ENCODE measurements around the gene TBC1D4.

Gene TBC1D4

DNA sequence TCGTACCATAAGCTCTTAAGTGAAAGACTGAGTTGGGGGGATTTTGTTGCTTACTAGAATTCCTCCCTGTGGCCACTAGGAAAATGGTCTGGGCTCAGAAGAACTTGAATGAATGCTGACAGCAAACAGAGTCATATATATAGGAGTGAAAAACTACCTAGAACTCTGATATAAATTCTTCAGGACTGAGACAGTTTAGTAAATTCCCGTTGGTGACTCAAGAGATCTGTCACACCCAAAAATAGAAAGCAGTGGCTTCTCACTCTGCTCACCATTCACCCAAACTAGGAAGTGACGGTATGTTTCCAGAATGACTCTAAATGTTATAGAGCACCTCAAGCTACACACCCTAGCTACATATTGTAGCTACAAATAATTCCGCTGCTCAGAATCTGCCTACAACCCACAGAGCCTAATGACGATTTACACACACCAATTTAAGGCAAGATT, 116.2 kb downstream of the TBC1D4 start:
- Histone ChIP-seq H3K36me3 (replicated peaks; ENCODE audit: insufficient read depth, low read length) (no peaks in the 10 kb centered on the region), H2AFZ (ENCODE audit: low read length) (no peak overlapping the region), H3K4me3 (ENCODE audit: low read length) (no peak overlapping the region), H3K27me3 (replicated peaks; ENCODE audit: insufficient read depth, low read length) (no peaks in the 10 kb centered on the region), H4K20me1 (ENCODE audit: insufficient read depth, low read length) (no peaks in the 10 kb centered on the region), H3K9ac (ENCODE audit: low read length) (no peak overlapping the region), H3K9me3 (replicated peaks; ENCODE audit: insufficient read depth, low read length) (no peaks in the 10 kb centered on the region), H3F3A (ENCODE audit: insufficient read depth, low read length) (no peaks in the 10 kb centered on the region), H3K79me2 (ENCODE audit: low read length) (no peaks in the 10 kb centered on the region), H3K4me2 (ENCODE audit: low read depth, low read length) (no peak overlapping the region), H3K27ac (ENCODE audit: low read length) (no peak overlapping the region), H3K4me1 (ENCODE audit: low read length) (no peaks in the 10 kb centered on the region), H3K9me2 (replicated peaks; ENCODE audit: insufficient read depth, low read length) (no peaks in the 10 kb centered on the region)
- TF ChIP-seq, protein P1, sequence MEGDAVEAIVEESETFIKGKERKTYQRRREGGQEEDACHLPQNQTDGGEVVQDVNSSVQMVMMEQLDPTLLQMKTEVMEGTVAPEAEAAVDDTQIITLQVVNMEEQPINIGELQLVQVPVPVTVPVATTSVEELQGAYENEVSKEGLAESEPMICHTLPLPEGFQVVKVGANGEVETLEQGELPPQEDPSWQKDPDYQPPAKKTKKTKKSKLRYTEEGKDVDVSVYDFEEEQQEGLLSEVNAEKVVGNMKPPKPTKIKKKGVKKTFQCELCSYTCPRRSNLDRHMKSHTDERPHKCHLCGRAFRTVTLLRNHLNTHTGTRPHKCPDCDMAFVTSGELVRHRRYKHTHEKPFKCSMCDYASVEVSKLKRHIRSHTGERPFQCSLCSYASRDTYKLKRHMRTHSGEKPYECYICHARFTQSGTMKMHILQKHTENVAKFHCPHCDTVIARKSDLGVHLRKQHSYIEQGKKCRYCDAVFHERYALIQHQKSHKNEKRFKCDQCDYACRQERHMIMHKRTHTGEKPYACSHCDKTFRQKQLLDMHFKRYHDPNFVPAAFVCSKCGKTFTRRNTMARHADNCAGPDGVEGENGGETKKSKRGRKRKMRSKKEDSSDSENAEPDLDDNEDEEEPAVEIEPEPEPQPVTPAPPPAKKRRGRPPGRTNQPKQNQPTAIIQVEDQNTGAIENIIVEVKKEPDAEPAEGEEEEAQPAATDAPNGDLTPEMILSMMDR (IDR thresholded peaks at IDR 0.05; ENCODE audit: low read length): no peak
- TF ChIP-seq EZH2 (optimal IDR thresholded peaks at IDR 0.05; ENCODE audit: low read depth, low read length) (no peak), EZH2phosphoT487 (IDR thresholded peaks at IDR 0.05; ENCODE audit: low read length) (no peak)
- no peak for DNase-seq

DNA sequence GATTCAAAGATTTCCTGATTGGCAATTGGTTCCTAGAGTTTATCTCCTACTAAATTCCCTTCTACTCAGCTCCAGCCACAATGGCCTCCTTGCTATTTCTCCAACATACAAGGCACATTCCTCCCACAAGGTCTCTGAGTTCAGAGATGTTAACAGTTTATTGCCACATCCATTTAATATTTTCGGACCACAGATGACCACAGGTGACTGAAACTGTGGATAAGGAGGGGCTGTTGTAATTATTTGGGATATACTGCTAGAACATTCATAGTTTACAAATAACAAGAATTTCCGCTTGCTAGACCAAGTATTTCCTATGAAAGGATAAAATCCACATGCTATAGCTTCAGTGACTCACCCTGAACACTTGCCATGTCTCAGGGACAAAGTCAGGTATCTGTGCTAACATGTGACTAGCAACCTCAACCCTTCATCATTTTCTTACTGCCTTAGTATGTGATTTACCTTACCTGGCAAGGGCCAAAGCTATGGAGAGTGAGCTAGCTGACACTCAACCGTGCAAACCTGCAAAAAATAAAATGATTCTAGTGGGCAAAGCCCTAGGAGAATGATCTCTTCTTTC, 117.7 kb downstream of the TBC1D4 start:
- Histone ChIP-seq H4K20me1 (ENCODE audit: insufficient read depth, low read length) (no peaks in the 10 kb centered on the region), H3F3A (ENCODE audit: insufficient read depth, low read length) (no peaks in the 10 kb centered on the region; the same call in 1 of the 2 replicates), H3K9me3 (replicated peaks; ENCODE audit: insufficient read depth, low read length) (no peaks in the 10 kb centered on the region), H3K9ac (ENCODE audit: low read length) (no peak overlapping the region), H3K79me2 (ENCODE audit: low read length) (no peaks in the 10 kb centered on the region), H3K27me3 (replicated peaks; ENCODE audit: insufficient read depth, low read length) (no peaks in the 10 kb centered on the region), H2AFZ (ENCODE audit: low read length) (no peak overlapping the region), H3K27ac (ENCODE audit: low read length) (no peak overlapping the region), H3K4me1 (ENCODE audit: low read length) (no peaks in the 10 kb centered on the region), H3K9me2 (replicated peaks; ENCODE audit: insufficient read depth, low read length) (no peaks in the 10 kb centered on the region), H3K4me3 (ENCODE audit: low read length) (no peak overlapping the region), H3K4me2 (ENCODE audit: low read depth, low read length) (no peak overlapping the region), H3K36me3 (replicated peaks; ENCODE audit: insufficient read depth, low read length) (no peaks in the 10 kb centered on the region)
- DNase-seq: no peak
- TF ChIP-seq, protein P1 (IDR thresholded peaks at IDR 0.05; ENCODE audit: low read length): no peak
- TF ChIP-seq EZH2 (optimal IDR thresholded peaks at IDR 0.05; ENCODE audit: low read depth, low read length): no peak
- no peak for TF ChIP-seq EZH2phosphoT487 (IDR thresholded peaks at IDR 0.05; ENCODE audit: low read length)

DNA sequence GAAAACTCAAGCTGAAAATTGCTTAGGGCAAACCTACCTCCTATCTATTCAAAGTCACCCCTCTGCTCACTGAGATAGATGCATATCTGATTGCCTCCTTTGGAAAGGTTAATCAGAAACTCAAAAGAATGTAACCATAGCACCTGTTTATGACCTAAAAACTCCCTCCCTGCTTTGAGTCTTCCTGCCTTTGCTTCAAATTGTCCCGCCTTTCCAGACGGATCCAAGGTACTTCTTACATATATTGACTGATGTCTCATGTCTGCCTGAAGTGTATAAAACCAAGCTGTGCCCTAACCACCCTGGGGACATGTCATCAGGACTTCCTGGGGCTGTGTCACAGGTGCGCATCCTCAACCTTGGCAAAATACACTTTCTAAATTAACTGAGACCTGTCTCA, 118.6 kb downstream of the TBC1D4 start:
- TF ChIP-seq, protein P1 (IDR thresholded peaks at IDR 0.05; ENCODE audit: low read length): no peak
- TF ChIP-seq EZH2phosphoT487 (IDR thresholded peaks at IDR 0.05; ENCODE audit: low read length): no peak
- TF ChIP-seq EZH2 (optimal IDR thresholded peaks at IDR 0.05; ENCODE audit: low read depth, low read length): no peak
- Histone ChIP-seq H3K9me2 (replicated peaks; ENCODE audit: insufficient read depth, low read length) (no peaks in the 10 kb centered on the region), H3F3A (ENCODE audit: insufficient read depth, low read length) (no peaks in the 10 kb centered on the region; the same call in 1 of the 2 replicates), H3K9me3 (replicated peaks; ENCODE audit: insufficient read depth, low read length) (no peaks in the 10 kb centered on the region), H3K4me3 (ENCODE audit: low read length) (no peak overlapping the region), H3K27me3 (replicated peaks; ENCODE audit: insufficient read depth, low read length) (no peaks in the 10 kb centered on the region), H3K9ac (ENCODE audit: low read length) (no peak overlapping the region), H2AFZ (ENCODE audit: low read length) (no peak overlapping the region), H3K4me2 (ENCODE audit: low read depth, low read length) (no peak overlapping the region), H3K79me2 (ENCODE audit: low read length) (no peaks in the 10 kb centered on the region), H4K20me1 (ENCODE audit: insufficient read depth, low read length) (no peaks in the 10 kb centered on the region), H3K4me1 (ENCODE audit: low read length) (no peaks in the 10 kb centered on the region), H3K36me3 (replicated peaks; ENCODE audit: insufficient read depth, low read length) (no peaks in the 10 kb centered on the region), H3K27ac (ENCODE audit: low read length) (no peak overlapping the region)
- DNase-seq: no peak
